Measurements from ENCODE around the gene ARHGEF16.

DNA sequence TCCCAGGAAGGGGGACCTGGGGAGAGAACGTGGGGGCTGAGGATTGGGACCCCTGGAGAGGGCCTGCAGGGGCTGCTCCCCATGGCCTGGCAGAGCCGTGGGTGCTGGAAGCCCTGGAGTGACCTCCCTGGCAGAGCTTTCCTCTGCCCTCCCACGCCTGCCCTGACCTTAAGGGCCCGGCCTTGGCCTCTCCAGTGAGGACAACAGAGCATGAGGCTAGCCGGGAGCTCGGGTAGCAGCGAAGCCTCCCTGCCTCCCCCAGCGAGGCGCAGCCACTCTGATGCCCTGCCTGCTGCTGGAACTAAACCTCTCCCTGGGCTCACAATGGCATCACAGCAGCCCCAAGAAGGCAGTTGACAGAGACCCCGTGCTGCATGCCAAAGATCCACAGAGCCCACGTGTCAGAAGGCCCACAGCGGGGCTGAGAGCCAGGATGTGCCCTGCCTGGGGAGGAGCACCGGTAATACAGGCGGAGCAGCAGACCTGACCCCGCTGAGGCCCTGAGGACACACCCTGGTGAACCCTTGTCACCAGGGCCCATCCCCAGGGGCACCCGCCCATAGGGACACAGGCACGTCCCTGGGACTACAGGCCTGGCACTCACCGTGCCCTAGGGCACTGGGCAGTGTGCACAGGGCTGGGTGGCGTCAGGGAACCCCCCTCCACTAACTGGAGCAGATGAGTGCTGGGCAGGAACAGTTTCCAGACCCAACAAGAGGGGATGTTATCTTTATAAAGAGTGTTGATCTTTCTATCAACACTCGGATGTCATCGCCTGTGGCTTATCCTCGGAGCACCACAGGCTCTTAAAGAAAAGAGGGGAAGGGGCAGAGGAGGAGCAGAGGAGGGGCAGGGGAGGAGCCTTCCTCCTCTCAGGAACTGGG is 48.4 kb downstream of the ARHGEF16 start:
- TF ChIP-seq CTCF (IDR thresholded peaks at IDR 0.05; ENCODE audit: poor library complexity) (no peak), EZH2 (IDR thresholded peaks at IDR 0.05; ENCODE audit: borderline replicate concordance) (no peak)
